HUES48 (cell line): Measurements from ENCODE around the gene DHRS1.

Experiments
- H3K27ac ChIP-seq: one replicate; pipeline ENCODE4 v1.7.0; 2013; ENCODE audit warnings: low read depth, low read length, inconsistent platforms
- H3K27me3 ChIP-seq: 2 replicates; pipeline ENCODE4 v1.6.1; 2013; ENCODE audit warnings: mild to moderate bottlenecking, low read length; ENCODE audit not compliant: control insufficient read depth, insufficient read depth
- H3K36me3 ChIP-seq: 2 replicates; pipeline ENCODE4 v1.6.1; 2013; ENCODE audit warnings: low read length; ENCODE audit not compliant: control insufficient read depth, insufficient read depth
- H3K4me1 ChIP-seq: 2 replicates; pipeline ENCODE4 v1.6.1; 2013; ENCODE audit warnings: mild to moderate bottlenecking, low read length; ENCODE audit not compliant: control insufficient read depth, insufficient read depth
- H3K4me3 ChIP-seq: 2 replicates; pipeline ENCODE4 v1.5.1; 2013; ENCODE audit warnings: mild to moderate bottlenecking, low read depth, low read length
- H3K9ac ChIP-seq: 2 replicates; pipeline ENCODE4 v1.6.1; 2013; ENCODE audit warnings: mild to moderate bottlenecking, low read depth, low read length, moderate library complexity
- H3K9me3 ChIP-seq: 2 replicates; pipeline ENCODE4 v1.6.1; 2013; ENCODE audit warnings: low read length; ENCODE audit not compliant: control insufficient read depth, insufficient read depth

DHRS1 gene

DNA sequence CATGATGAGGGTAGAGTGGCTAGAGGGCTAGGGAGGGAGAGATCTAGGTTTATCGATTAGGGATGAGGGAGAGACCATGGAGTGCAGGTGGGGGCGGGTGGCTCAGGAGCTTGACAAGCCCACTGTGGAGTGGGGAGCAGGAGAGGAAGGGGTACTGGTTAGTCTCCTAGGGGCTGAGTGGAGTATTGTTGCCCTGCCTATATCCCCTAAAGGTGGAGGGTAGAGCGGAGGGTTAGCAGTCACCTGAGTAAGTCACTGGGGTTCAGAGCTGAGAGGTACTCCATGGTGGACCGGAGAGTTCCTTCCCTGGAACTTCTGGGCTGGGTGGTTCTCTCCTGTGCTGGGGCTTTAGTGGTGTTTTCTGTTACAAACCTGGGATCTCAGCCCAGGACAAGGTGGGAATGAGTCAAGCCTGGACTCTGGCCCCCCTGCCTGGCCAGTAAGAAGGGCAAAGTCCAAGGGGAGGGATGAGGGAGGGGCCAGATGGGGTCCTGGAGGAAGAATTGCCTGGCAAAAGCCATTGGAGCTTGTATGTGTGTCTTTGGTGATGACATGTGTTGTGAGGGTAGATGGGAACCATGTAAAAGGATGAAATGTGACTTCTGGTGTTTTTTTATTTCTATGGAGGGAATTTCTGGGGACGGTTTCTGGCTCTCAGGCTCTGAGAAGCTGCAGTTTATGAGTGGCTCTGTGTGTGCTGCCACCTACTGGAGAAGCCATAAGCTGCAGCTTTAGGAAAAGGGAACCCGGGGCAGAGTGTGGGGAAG lies 8.2 kb upstream of the DHRS1 start, which contains the start of gene CIDEB:
CIDEB (minus strand) TSS at position 403 of the 767 bp plus-strand sequence; CDS start at position 284, 119 bp downstream.
- H3K36me3 ChIP-seq: peaks cover 57% of the 10 kb centered on the region
- no peaks in the 10 kb centered on the region for H3K27me3 ChIP-seq
- H3K4me3 ChIP-seq: no peak within 1 kb of the TSS
- H3K27ac ChIP-seq: peak within 1 kb of the TSS; percentile 48
- no peaks in the 10 kb centered on the region for H3K4me1 ChIP-seq
- H3K9ac ChIP-seq: no peak within 1 kb of the TSS
- no peaks in the 10 kb centered on the region for H3K9me3 ChIP-seq

DNA sequence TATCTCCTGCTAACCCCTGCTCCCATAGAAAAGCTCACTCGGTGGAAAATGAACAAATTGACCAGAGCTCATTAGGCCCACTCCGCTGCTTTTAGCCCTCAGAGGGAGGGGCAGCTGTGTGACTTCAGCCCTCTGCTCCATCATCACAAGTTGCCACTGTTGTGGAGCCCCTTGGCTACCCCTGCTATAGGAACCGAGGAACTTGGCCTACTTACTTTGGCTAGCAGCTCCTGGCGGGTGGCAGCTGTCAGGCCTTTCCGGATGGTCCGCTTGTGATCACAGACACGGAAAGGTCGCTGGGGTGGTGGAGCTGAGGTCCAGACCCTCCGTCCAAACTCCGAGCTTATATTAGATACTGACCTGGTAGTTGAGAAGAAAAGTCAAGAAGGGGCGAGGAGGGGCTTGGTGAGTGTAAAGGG lies 7.6 kb upstream of the DHRS1 start:
- no peaks in the 10 kb centered on the region for H3K4me1 ChIP-seq
- no peaks in the 10 kb centered on the region for H3K27me3 ChIP-seq
- H3K27ac ChIP-seq: no peak overlapping the region
- no peaks in the 10 kb centered on the region for H3K9me3 ChIP-seq
- H3K9ac ChIP-seq: no peak overlapping the region
- no peak overlapping the region for H3K4me3 ChIP-seq
- peaks cover 63% of the 10 kb centered on the region for H3K36me3 ChIP-seq

DNA sequence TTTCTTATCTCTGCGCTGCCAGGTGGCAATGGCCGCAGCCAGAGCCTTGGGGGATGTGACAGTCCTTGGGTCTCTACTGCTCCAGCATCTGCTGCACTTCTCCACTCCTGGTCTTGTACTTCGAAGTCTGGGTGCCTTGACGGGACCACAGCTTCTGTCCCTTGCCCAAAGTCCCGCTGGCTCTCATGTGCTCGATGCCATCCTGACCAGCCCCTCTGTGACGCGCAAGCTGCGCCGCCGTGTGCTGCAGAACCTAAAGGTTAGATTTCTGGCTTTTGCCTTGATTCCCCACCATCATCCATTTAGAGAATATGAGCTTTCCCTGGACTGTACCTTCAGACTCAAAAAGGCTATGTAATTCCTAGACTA lies 4.4 kb upstream of the DHRS1 start:
- H3K27me3 ChIP-seq: no peaks in the 10 kb centered on the region
- peaks cover 6% of the 10 kb centered on the region; the same call in 1 of the 2 replicates for H3K4me1 ChIP-seq
- H3K9ac ChIP-seq: no peak overlapping the region
- H3K27ac ChIP-seq: no peak overlapping the region
- no peak overlapping the region for H3K4me3 ChIP-seq
- peaks cover 70% of the 10 kb centered on the region for H3K36me3 ChIP-seq
- H3K9me3 ChIP-seq: no peaks in the 10 kb centered on the region

DNA sequence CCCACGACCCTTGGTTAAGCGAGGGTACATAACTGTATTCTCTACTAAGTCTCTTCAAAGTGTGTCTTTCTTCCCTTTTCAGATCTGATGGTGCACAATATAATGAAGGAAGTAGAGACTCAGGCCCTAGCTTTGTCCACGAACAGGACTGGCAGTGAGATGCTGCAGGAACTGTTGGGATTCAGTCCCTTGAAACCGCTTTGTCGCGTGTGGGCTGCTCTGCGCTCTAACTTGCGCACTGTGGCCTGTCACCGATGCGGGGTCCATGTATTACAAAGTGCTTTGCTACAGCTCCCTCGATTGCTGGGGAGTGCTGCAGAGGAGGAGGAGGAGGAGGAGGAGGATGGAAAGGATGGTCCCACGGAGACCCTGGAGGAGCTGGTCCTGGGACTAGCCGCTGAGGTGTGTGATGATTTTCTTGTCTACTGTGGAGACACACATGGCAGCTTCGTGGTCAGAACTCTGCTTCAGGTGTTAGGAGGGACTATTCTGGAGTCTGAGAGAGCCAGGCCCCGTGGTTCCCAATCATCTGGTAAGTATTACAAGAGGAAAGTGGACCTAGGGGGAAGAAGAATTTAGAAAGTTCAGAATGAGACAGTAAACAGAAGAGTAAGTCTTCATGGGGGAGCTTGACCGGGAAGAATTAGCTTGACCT lies 873 bp upstream of the DHRS1 start:
- Histone ChIP-seq H3K36me3 (peaks cover 53% of the 10 kb centered on the region), H3K4me1 (peaks cover 10% of the 10 kb centered on the region; the same call in 1 of the 2 replicates)

DNA sequence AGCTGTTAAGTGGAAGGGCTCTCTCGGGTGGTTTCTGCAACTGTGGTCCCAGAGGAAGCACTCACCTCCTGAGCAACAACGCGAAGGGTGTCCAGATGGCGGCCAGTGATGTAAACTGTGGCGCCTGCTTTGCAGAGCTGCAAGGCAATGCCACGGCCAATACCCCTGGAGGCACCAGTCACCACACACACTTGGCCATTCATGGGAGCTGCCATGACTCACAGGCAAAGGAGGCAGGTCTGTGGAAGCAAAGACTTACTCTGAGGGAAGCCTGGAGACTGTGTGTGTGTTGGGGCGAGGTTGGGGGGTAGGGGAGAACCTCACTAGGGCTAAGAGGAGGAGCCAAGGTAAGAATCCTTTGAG lies 707 bp downstream of the DHRS1 start:
- H3K4me1 ChIP-seq: peaks cover 10% of the 10 kb centered on the region; the same call in 1 of the 2 replicates
- no peaks in the 10 kb centered on the region for H3K27me3 ChIP-seq
- H3K9me3 ChIP-seq: no peaks in the 10 kb centered on the region
- H3K36me3 ChIP-seq: peaks cover 43% of the 10 kb centered on the region
- H3K9ac ChIP-seq: no peak overlapping the region; the same call in 1 of the 2 replicates
- peak overlapping the region; percentile 79 for H3K27ac ChIP-seq
- H3K4me3 ChIP-seq: peak overlapping the region; percentile 92

More for the DNA sequence above, 873 bp upstream of the DHRS1 start:
- Histone ChIP-seq H3K27me3 (no peaks in the 10 kb centered on the region), H3K4me3 (peak overlapping the region; percentile 92), H3K27ac (no peak overlapping the region), H3K9me3 (no peaks in the 10 kb centered on the region), H3K9ac (peak overlapping the region; percentile 31; the same call in 1 of the 2 replicates)

DNA sequence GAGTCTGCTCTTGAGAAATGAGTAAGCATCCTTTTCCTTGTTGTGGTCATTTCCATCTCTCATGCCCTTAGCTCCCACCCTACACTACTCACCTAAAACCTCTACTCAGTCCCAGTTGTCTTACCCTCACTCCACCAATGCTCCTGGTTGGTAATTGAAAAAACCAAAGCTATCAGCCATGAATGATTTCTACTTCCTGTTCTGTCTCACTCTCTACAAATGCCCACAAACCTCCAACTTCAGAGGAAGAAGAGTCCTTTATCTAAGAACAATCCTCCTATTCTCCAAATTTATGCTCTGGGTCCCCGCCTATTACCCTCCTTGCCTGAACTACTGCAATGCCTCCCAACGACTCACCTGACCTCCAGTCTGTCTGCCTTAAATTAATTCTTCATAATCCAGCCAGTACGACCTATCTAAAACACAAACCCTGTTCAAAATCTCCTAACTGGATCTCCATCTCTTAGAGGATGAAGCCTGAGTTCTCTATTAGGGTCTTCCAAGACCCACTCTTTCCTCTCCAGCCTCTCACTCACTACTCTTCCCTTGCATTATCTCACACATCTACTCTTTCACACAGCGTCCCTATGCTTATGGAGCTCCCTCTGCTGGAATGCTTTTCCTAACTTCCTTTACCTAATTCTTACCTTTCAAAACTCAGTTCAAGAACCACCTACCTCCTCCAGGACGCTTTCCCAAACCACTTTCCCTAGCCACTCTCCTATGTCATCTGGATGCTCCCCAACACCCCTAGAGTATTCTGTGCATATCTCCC lies 2.2 kb downstream of the DHRS1 start:
- Histone ChIP-seq H3K4me3 (no peak overlapping the region), H3K36me3 (peaks cover 33% of the 10 kb centered on the region), H3K9me3 (no peaks in the 10 kb centered on the region), H3K9ac (no peak overlapping the region), H3K27me3 (no peaks in the 10 kb centered on the region), H3K4me1 (peaks cover 10% of the 10 kb centered on the region; the same call in 1 of the 2 replicates), H3K27ac (no peak overlapping the region)

DNA sequence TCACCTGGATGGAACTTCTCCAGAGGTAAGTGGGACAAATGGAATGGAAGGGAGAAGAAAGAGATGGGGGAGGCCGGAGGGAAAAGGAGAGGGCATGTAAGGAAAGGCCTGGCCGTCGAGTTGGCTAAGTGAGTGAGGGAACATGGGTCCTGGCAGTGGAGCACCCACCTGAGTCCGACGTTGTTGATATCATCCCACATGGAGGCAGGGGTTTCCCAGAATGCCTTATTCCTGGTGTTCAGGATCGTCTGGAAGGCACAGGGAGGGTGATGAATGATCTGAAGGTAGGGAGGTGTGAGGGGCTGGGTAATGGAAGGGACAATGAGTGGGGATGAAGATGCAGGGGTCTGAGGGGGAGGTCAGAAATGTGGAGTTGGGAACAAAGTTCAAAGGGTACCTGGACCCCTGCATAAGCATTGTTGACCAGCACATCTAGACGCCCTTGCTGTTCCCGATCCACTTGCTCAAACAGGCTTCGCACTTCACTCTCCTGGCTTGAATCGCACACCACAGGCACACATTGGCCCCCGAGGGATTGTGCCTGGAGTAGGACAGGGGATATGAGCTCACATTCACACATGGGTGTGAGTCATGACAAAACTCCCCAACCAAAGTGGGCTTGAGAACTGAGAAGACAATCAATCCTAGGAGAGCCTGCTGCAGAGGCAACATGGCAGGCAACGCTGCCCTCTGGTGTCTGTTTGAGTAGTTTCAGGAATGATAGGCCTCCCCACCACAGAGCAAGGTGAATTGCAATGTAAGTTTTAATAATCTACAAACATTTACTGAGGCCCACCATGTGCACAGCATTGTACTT lies 3.0 kb downstream of the DHRS1 start:
- Histone ChIP-seq H3K9ac (no peak overlapping the region), H3K27ac (peak overlapping the region; percentile 36), H3K36me3 (peaks cover 30% of the 10 kb centered on the region), H3K9me3 (no peaks in the 10 kb centered on the region), H3K4me3 (no peak overlapping the region), H3K4me1 (peaks cover 10% of the 10 kb centered on the region; the same call in 1 of the 2 replicates), H3K27me3 (no peaks in the 10 kb centered on the region)

DNA sequence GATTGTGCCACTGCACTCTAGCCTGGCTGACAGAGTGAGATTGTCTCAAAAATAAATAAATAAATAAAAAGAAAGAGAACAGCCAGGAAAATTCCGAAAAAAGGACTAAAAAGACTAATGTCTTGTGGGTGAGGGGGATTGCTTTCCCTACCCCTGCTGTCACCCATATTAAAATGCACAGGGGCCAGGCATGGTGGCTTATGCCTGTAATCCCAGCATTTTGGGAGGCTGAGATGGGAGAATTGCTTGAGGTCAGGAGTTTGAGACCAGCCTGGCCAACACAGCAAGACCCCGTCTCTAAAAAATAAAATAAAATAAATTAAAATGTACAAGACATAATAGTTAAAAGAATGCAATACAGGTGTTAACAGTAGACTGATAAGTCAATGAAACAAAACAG lies 6.1 kb downstream of the DHRS1 start:
- Histone ChIP-seq H3K9ac (no peak overlapping the region), H3K4me1 (no peaks in the 10 kb centered on the region), H3K4me3 (no peak overlapping the region), H3K9me3 (no peaks in the 10 kb centered on the region), H3K27ac (no peak overlapping the region), H3K36me3 (peaks cover 38% of the 10 kb centered on the region), H3K27me3 (no peaks in the 10 kb centered on the region)

DNA sequence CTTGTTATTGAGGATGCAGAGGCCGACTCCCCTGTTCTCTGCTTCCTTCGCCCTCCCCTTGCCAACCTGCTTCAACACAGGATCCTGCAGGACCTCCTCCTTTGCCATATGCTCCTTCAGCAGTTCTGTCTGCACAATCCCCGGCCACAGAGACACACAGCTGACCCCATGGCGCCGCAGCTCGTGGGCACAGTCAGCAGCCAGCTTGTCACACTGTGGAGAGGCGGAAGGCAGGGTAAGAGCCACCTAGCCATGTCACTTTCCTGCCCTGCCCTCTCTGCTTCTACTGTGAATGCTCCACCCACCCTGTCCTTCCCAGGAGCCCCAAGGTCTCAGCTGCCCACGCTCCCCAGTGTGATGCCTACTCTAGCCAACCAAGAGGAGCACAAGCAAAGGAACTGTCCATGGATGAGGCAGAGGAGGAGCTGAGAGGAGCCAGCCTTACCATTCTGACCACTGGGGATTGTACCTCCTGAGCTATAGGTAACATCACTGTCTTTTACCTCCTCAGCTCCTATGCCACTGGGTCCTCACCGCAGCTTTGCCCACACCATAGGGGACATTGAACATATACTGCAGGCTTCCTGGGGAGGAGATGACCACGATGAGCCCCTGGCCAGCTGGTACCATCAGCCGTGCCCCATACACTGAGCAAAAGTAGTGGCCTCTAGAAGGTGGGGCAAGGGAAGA lies 7.3 kb downstream of the DHRS1 start:
- no peak overlapping the region for H3K4me3 ChIP-seq
- H3K27ac ChIP-seq: no peak overlapping the region
- no peaks in the 10 kb centered on the region for H3K27me3 ChIP-seq
- H3K36me3 ChIP-seq: peaks cover 38% of the 10 kb centered on the region
- no peak overlapping the region for H3K9ac ChIP-seq
- H3K9me3 ChIP-seq: no peaks in the 10 kb centered on the region
- no peaks in the 10 kb centered on the region for H3K4me1 ChIP-seq
